Skeletal muscle satellite cell (primary cell): ENCODE measurements around the gene PHLPP1.
A peak's percentile ranks its signal among the peaks of the same experiment; 100 is the strongest.
"Not testable (repeated sequence)": the region's sequence is repeated elsewhere in the genome, so short reads cannot be mapped to it uniquely, and the experiment has no call there.

Experiments used
- H3K27me3 ChIP-seq: 2 replicates; pipeline ENCODE4 v1.7.0; 2013; ENCODE audit warnings: low read length; ENCODE audit not compliant: control insufficient read depth, insufficient read depth
- H3K36me3 ChIP-seq: 2 replicates; pipeline ENCODE4 v1.7.0; 2013; ENCODE audit warnings: mild to moderate bottlenecking, control low read depth, low read length; ENCODE audit not compliant: insufficient read depth
- H3K4me1 ChIP-seq: 2 replicates; pipeline ENCODE4 v1.7.0; 2013; ENCODE audit warnings: low read length; ENCODE audit not compliant: control insufficient read depth, insufficient read depth
- H3K4me2 ChIP-seq: 2 replicates; pipeline ENCODE4 v1.7.0; 2013; ENCODE audit warnings: mild to moderate bottlenecking, low read length
- H3K4me3 ChIP-seq: 2 replicates; pipeline ENCODE4 v1.7.0; 2013; ENCODE audit warnings: low read length
- H3K9ac ChIP-seq: 2 replicates; pipeline ENCODE4 v1.7.0; 2013; ENCODE audit warnings: mild to moderate bottlenecking, low read depth, low read length, moderate library complexity
- H3K9me3 ChIP-seq: replicated peaks from 2 replicates; pipeline ENCODE4 v1.7.0; 2013; ENCODE audit warnings: mild to moderate bottlenecking, control low read depth, low read length

Gene PHLPP1

GRCh38 chr18:62904396-62905285 is 189.3 kb downstream of the PHLPP1 start:
- Histone ChIP-seq H3K36me3 (no peaks in the 10 kb centered on the region), H3K9me3 (no peaks in the 10 kb centered on the region), H3K27me3 (no peaks in the 10 kb centered on the region), H3K4me3 (no peak overlapping the region), H3K9ac (no peak overlapping the region), H3K4me1 (no peaks in the 10 kb centered on the region), H3K4me2 (no peak overlapping the region)

- Histone ChIP-seq H3K9me3 (no peaks in the 10 kb centered on the region), H3K36me3 (no peaks in the 10 kb centered on the region)
Measured at GRCh38 chr18:62912885-62913284, 197.5 kb downstream of the PHLPP1 start.

DNA sequence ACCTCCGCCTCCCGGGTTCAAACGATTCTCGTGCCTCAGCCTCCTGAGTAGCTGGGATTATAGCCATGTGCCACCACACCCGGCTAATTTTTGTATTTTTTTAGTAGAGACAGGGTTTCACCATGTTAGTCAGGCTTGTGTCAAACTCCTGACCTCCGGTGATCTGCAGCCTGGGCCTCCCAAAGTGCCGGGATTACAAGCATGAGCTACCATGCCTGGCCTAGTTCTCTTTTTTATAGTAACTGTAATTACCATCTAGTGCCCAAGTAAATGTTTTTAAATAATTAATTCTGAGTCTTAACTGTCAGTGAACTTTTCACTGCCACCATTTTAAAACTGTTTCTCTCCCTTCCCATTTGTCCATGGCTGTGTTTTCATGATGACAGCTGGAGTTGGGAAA is 198.5 kb downstream of the PHLPP1 start:
- not testable (repeated sequence) for H3K9ac ChIP-seq, H3K4me3 ChIP-seq, H3K4me2 ChIP-seq, H3K27me3 ChIP-seq, H3K9me3 ChIP-seq, H3K4me1 ChIP-seq, H3K36me3 ChIP-seq

More at GRCh38 chr18:62912885-62913284, 197.5 kb downstream of the PHLPP1 start:
- no peaks in the 10 kb centered on the region for H3K27me3 ChIP-seq
- H3K4me1 ChIP-seq: peaks cover 8% of the 10 kb centered on the region
- no peak overlapping the region for H3K4me3 ChIP-seq
- no peak overlapping the region for H3K9ac ChIP-seq
- no peak overlapping the region for H3K4me2 ChIP-seq

DNA sequence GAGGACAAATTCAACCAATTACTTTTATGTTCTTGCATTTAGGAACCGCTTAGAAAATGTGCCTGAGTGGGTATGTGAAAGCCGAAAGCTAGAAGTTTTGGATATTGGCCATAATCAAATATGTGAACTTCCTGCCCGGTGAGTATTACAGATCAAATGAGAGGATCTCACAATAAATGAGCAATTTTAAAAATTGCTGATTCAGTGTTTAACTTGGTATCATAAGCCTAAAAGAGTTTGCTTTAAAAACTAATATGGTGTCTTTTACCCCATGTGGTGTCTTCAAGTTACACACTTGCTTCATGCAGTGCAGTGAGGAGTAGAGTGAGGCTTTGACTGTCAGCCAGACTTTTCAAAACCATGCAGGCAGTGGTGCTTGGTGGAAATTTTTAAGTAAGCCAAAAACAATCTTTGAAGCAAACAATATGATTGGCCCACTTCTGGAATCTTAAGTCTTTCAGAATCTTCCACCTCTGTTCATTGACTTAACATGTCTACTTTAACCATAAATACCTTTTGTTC is 199.6 kb downstream of the PHLPP1 start:
- Histone ChIP-seq H3K4me1 (peaks cover 8% of the 10 kb centered on the region), H3K9me3 (no peaks in the 10 kb centered on the region), H3K27me3 (no peaks in the 10 kb centered on the region), H3K4me2 (no peak overlapping the region), H3K36me3 (no peaks in the 10 kb centered on the region), H3K4me3 (no peak overlapping the region), H3K9ac (no peak overlapping the region)

DNA sequence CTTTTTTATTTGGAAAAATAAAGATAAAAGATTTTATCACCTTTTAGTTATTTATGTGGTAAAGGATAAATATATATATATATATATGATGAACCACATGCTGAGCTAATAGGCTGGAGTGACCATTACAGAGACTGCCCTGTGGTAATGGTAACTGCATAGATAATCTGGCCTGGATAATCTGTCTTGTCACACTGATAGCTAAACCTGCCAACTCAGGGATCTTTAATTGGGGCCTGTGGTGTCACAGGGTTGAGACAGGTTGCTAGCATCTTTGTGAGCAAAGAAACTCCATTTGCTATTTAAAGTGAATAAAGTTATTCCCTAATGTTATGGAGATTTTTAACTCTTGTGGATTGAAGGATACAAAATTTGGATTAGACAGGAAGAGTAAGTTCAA is 203.0 kb downstream of the PHLPP1 start:
- H3K4me1 ChIP-seq: peaks cover 8% of the 10 kb centered on the region
- no peak overlapping the region for H3K4me3 ChIP-seq
- H3K36me3 ChIP-seq: no peaks in the 10 kb centered on the region
- no peak overlapping the region for H3K4me2 ChIP-seq
- H3K9ac ChIP-seq: no peak overlapping the region
- no peaks in the 10 kb centered on the region for H3K27me3 ChIP-seq
- H3K9me3 ChIP-seq: no peaks in the 10 kb centered on the region

GRCh38 chr18:62919109-62919838 is 203.9 kb downstream of the PHLPP1 start:
- Histone ChIP-seq H3K4me3 (no peak overlapping the region), H3K9ac (no peak overlapping the region), H3K27me3 (no peaks in the 10 kb centered on the region), H3K36me3 (no peaks in the 10 kb centered on the region), H3K4me1 (peaks cover 7% of the 10 kb centered on the region), H3K4me2 (no peak overlapping the region), H3K9me3 (no peaks in the 10 kb centered on the region)

DNA sequence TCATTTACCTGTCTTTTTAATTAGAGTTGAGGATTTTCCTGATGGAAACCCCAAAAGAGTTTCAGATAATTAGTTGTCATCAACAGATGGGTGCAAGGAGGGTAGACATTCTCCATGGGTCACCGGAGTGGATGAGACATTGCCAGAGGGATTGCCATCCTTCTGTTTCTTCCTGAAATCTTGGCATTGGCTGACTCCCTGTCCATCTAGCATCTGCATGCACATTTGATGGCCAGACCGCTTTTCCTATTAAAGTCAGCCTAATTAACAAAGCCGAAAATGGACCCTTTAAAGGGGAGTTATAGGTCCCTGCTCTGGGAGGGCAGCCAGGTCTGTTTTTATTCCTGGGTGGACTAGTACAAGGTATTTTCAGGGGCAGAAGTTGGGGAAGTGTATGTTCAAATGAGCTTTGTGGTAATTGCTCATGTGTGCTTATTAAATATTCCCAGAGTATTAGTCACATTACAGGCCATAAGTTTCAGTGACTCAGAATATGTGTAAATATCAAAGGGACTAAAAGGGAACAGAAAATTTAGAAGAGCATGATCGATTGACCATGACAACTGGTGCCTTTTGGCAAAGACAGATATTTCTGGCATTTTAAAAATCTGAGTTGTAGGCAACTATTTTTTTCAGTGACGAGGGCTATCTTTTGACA is 209.8 kb downstream of the PHLPP1 start:
- H3K36me3 ChIP-seq: no peaks in the 10 kb centered on the region
- H3K9me3 ChIP-seq: no peaks in the 10 kb centered on the region
- peak overlapping the region; percentile 73 for H3K4me2 ChIP-seq
- H3K27me3 ChIP-seq: no peaks in the 10 kb centered on the region
- H3K4me3 ChIP-seq: peak overlapping the region; percentile 40
- H3K4me1 ChIP-seq: peaks cover 30% of the 10 kb centered on the region
- peak overlapping the region; percentile 56 for H3K9ac ChIP-seq

- Histone ChIP-seq H3K9ac (no peak overlapping the region), H3K9me3 (no peaks in the 10 kb centered on the region), H3K4me2 (peak overlapping the region; percentile 16), H3K4me3 (no peak overlapping the region), H3K27me3 (no peaks in the 10 kb centered on the region), H3K36me3 (no peaks in the 10 kb centered on the region), H3K4me1 (peaks cover 24% of the 10 kb centered on the region)
Measured at GRCh38 chr18:62928326-62928725, 213.0 kb downstream of the PHLPP1 start.

GRCh38 chr18:62933261-62933887 is 218.0 kb downstream of the PHLPP1 start:
- no peak overlapping the region for H3K4me3 ChIP-seq
- peaks cover 23% of the 10 kb centered on the region for H3K4me1 ChIP-seq
- no peaks in the 10 kb centered on the region for H3K36me3 ChIP-seq
- no peak overlapping the region for H3K4me2 ChIP-seq
- H3K9ac ChIP-seq: no peak overlapping the region
- no peaks in the 10 kb centered on the region for H3K9me3 ChIP-seq
- H3K27me3 ChIP-seq: no peaks in the 10 kb centered on the region

- H3K36me3 ChIP-seq: no peaks in the 10 kb centered on the region
- no peak overlapping the region for H3K9ac ChIP-seq
- H3K27me3 ChIP-seq: no peaks in the 10 kb centered on the region
- no peak overlapping the region for H3K4me3 ChIP-seq
- H3K4me2 ChIP-seq: no peak overlapping the region
- H3K4me1 ChIP-seq: peaks cover 27% of the 10 kb centered on the region
- no peaks in the 10 kb centered on the region for H3K9me3 ChIP-seq
Measured at GRCh38 chr18:62935994-62936393, 220.7 kb downstream of the PHLPP1 start.

- Histone ChIP-seq H3K4me1 (peaks cover 27% of the 10 kb centered on the region), H3K27me3 (no peaks in the 10 kb centered on the region), H3K4me2 (peak overlapping the region; percentile 63), H3K36me3 (no peaks in the 10 kb centered on the region), H3K9me3 (no peaks in the 10 kb centered on the region), H3K4me3 (no peak overlapping the region), H3K9ac (peak overlapping the region; percentile 26)
Measured at GRCh38 chr18:62937065-62937464, 221.7 kb downstream of the PHLPP1 start.
